Epidermal melanocyte (primary cell): ENCODE data around the gene SKP2.
"Not testable (repeated sequence)": the region's sequence is repeated elsewhere in the genome, so short reads cannot be mapped to it uniquely, and the experiment has no call there.

Experiments
- DNase-seq: peaks from one replicate; pipeline ENCODE4 v3.0.0; 2011; ENCODE audit warnings: low spot score; ENCODE audit not compliant: insufficient read length

Gene SKP2

DNA sequence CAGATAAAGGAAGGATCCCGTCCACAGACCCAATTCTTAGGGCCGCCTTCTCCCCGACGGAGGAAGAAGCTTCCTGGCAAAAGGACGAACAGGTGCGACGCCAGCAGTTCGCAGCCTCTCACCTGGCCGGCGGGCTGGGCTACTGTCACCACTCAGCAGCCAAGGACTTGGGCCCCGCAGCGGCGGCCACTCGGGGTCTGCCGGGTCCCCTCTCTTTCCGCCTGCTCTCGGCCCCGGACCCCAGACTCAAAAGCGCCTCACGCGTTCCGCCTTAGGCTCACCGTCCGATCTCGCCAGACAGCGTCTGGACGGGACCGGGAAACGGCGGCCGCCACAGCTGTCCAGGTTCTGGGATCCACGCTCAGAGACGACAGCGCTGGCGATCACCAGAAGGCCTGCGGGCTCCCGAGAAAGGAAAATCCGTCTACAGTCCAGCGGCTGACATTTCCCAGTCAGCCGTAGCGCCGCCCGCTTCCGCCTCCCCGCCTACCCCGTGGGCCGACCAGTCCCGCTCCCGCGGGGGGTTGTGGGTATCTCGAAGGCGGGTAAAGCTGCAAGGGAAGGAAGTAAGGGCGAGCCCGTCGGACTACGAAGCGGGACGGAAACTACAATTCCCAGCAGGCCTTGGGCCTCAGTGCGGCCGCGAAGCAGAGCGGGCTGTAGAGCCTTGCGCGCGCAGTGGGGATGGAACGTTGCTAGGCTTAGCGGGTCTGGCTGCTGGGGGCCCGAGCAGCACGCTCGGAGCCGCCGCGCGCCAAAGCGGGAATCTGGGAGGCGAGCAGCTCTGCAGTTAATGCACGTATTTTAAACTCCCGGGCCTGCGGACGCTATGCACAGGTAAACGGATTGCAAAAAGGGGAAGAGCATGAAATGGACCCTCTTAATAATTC is at the start of gene SKP2, which contains the start of gene LMBRD2:
SKP2 (plus strand) TSS at position 678 of the 890 bp plus-strand sequence; CDS start at position 830, 152 bp downstream.
LMBRD2 (minus strand) TSS at position 454 of the 890 bp plus-strand sequence. CDS start 8,538 bp downstream, outside the sequence.
- peak; percentile 72 for DNase-seq

DNA sequence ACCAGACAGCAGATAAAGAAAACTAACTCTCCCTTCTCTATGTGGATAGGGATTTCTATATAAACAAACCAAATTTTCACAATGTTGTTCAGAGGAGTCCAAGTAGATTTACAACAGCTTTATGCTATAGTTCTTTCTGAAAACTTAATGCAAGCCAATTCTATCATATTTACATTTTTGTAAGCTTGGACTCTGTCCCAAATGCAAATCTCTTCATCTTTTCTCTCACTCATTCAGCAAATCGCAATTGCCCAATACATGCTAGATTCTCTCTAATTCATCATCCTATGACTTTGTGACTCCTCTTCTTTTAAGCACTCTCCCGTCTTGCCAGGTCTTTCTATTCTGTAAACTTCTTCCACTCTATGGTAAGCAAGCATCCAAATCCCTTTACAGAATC is 46.1 kb upstream of the SKP2 start:
- DNase-seq = no peak

DNA sequence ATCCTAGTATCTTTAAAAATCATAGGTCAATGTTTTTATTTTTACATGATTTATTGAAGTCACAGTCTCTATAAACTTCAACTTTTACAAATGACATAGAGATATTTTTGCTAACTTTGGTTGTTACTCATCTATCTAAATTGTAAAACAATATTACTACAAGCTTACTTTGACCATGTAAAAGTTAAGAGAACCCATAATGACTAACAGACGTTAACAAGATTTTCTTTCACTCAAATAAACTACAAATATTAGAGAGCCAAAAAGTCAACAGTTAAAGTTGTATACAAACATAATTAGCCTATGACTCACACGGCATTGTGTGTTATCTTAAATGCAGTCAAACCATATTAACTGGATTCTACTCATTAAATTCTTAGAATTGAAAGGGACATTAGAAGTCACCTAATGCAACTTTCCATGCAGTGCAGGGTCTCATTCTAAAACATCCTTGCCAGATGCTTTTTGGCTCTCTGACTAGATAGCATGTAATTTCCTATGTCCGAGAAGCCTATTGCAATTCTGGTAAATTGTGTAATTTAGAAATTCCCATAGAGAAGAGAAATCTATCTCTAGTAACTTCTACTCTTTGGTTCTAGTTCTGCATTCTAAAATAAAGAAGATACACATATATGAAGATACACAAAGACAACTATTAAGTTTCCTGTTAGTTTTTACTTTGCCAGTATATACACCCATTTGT is 43.0 kb upstream of the SKP2 start:
- no peak for DNase-seq

DNA sequence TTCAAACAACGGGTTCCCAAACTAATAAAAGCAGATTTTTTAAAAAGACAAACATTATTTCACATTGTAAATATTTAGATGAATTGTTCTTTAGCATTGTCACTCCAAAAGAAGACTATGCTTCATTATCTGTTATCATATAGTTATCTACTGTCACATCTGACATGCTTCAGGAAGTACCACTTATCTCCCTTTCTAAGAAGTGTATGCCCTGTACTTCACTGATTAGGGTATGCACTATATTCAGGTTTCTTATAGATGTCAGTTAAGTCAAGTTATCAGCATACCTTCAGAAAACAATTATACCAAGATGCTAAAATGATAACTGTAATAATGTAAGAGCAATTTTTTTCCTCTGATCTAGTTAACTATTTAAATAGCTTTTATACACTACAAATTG is 40.7 kb upstream of the SKP2 start:
- DNase-seq = no peak

DNA sequence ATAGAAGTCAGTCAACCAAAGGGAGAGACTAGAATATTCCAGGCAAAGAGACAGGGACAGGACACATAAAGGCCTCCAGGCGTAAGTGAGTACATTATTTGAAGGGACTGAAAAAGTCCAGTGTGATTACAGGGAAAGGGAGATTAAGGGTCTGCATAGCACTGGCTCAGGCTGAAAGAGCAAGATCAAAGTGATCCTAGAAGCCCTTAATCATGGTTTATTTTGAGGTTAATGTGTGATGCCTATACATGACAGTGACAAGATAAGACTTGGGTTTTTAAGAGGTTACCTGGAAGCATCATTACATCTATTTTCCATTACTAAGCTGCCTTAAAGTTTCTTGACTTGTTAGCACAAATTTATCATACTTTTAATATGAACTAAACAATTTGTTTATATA is 26.0 kb upstream of the SKP2 start:
- no peak for DNase-seq

DNA sequence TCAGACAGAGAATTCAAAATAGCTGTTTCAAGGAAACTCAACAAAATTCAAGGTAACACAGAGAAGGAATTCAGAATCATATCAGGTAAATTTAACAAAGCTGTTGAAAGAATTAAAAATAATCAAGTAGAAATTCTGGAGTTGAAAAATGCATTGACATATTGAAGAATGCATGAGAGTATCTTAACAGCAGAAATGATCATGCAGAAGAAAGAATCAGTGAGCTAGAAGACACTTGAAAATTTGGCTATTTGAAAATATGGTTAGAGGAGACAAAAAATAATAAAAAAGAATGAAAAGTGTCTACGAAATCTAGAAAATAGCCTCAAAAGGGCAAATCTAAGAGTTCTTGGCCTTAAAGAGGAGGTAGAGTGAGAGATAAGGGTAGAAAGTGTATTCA is 23.1 kb upstream of the SKP2 start:
- DNase-seq = no peak

DNA sequence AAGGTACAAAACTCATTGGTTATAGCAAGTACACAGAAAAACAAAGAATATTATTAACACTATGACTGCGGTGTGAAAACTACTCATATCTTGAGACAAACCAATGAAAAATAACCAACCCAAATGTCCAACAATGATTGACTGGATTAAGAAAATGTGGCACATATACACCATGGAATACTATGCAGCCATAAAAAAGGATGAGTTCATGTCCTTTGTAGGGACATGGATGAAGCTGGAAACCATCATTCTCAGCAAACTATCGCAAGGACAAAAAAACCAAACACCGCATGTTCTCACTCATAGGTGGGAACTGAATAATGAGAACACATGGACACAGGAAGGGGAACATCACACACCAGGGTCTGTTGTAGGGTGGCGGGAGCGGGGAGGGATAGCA is 22.2 kb upstream of the SKP2 start:
- not testable (repeated sequence) for DNase-seq

DNA sequence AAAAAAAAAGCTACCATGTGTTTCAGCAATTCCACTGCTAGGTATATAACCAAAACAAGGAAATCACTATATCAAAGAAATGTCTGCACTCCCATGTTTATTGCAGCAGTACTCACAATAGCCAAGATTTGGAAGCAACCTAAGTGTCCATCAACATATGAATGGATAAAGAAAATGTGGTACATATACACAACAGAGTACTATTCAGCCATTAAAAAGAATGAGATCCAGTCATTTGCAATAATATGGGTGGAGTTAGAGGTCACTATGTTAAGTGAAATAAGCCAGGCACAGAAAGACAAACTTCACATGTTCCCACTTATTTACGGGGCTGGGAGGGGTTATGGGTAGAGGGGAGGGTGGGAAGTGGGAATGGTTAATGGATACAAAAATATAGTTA is 18.9 kb upstream of the SKP2 start:
- DNase-seq = not testable (repeated sequence)

DNA sequence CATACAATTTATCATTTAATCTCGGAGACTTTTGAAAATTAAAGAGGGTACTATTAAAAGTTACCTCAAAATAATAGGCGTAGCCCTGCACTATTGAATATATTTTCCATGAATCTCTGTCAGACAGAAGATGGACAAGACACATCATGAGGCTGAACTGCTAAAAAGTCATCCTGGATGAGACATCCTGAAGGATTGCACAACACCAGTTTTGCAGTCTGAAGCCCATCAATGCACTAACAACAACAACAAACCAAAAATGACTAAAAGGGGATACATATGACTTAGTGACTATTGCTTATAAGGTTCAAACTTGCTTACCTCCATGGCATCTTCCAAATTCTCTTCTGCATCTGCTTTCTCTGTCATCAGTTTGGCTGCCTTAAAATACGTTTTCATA is 15.9 kb upstream of the SKP2 start:
- no peak for DNase-seq

DNA sequence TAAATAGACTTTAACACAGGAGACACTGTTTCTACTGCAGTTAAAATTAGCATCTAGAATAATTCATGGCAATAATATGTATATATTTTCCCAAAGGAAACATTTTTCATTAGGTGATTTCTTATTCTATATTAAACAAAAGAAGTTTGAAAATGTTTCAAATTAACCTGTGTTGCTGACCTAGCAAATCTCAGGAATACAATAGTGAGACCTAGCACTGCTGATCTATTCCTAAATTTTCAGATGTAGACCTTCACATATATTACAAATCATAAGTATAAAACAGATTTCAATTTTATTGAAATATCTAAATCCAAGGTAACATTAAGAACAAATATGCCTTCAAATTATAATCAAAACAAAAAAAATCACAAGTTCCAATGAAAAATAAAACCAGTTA is 15.3 kb upstream of the SKP2 start:
- no peak for DNase-seq

DNA sequence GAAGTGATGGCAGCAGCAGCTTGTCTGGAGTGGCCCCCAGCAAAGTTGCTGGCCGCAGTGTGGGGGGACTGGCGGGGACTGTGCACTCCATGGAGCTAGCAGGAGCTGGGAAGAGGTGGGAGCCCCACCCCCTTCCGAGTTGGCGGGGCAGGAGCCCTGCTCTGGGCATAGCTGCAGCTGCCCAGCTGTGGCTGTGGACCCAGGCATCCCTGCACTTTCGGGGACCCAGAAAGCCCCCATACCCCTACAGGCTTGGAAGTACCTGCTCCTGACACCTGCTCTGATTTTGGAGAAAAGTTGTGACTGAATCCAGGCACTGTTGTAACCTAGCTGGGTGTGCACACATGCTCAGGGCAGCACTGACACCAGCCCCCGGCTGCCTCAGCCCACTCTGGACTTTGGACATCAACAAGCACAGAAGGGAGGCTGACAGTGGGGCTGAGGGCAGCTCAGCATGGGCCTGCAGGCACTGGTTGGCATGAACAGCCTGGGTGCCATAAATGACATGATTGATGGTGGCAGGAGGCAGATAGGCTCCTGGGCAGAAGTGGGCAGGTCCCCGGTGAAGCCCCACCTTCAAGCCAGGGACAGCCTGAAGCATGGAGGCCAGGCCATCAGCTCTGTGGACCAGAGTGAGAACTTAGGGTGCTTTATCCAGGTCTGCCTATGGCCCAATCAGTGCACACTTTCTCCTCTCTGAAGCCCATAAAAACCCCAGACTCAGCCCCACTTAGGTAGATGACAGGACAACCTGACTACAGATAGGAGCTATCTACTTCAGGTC is 12.8 kb upstream of the SKP2 start:
- DNase-seq = no peak

DNA sequence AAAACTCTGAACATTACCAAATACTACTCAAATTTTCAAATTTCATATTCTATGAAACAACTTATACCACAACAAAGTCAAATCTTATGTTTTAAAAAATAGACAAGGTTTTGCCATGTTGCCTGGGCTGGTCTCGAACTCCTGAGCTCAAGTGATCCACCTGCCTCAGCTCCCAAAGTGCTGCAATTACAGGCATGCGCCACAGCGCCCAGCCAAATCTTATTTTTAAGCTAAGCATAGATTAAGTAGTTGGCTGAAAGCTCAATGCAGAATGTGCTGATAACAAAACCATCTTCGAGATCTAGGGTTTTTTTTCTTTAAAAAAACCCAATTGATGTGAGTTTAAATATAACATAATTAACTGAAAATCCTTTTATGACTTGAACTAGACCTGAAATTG is 6.6 kb upstream of the SKP2 start:
- DNase-seq = no peak

DNA sequence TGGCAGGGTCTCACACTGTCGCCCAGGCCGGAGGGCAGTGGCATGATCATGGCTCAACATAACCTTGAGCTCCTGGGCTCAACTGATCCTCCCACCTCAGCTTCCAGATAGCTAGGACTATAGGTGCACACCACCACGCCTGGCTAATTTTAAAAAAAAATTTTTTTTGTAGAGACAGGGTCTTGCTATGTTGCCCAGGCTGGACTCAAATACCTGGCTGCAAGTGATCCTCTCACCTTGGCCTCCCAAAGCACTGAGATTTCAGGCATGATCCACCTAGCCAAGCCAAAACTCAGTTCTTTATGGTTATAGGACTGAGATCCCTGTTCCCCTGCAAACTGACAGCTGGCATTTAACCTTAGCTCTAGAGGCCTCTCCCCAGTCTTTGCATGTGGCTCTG is 5.5 kb upstream of the SKP2 start:
- no peak for DNase-seq

DNA sequence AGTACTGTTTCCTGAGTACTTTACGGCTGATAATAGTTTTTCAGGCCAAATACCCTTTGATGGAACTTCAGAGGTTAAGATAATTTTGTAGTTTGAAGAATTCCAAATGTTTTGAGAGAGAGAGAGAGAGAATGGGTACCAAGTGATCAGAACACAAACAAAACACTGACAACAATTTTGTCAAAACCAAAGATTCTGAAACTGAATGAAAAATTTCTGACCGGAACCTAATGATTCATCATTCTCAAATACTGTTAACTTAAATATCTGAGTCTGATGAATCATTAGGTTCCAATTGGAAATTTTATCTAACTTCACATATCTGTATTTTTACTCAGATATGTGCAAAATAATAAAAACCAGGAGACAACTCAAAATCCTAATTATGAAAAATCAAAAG is 4.2 kb upstream of the SKP2 start:
- DNase-seq = no peak

DNA sequence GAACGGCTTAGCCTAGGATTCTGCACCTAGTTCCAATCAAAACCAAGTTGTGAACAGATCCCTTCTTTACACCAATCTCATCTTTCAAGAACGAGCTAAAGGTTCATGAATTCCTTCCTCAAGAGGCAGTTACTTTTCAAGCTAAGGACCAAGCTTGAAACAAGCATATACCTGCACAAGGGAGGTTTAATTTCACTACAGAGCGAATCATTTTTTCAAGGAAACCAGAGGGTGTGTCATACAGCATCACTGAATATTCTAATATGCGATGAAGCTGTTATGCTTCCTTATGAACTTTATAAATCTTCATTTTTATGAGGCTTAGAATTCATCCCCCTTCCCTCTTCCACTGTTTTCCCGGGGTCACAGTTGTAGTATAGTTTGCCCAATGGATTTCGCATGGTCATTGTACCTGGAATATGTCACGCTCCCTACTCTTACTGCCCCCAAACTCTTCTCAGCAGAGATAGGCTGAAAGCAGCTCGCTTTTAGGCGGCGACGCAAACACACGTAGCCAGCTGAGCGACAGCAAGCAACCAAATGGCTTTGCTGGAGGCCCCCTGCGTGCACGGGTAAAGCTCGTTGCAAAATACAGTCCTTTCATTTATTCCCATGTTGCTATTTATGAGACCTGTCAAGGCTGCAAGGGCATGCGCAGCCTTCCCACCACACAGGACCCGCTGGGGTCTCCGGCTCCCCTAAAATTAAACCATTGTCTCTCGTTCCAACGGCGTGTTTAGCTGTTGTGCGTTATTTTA is 1.1 kb upstream of the SKP2 start:
- DNase-seq = no peak

DNA sequence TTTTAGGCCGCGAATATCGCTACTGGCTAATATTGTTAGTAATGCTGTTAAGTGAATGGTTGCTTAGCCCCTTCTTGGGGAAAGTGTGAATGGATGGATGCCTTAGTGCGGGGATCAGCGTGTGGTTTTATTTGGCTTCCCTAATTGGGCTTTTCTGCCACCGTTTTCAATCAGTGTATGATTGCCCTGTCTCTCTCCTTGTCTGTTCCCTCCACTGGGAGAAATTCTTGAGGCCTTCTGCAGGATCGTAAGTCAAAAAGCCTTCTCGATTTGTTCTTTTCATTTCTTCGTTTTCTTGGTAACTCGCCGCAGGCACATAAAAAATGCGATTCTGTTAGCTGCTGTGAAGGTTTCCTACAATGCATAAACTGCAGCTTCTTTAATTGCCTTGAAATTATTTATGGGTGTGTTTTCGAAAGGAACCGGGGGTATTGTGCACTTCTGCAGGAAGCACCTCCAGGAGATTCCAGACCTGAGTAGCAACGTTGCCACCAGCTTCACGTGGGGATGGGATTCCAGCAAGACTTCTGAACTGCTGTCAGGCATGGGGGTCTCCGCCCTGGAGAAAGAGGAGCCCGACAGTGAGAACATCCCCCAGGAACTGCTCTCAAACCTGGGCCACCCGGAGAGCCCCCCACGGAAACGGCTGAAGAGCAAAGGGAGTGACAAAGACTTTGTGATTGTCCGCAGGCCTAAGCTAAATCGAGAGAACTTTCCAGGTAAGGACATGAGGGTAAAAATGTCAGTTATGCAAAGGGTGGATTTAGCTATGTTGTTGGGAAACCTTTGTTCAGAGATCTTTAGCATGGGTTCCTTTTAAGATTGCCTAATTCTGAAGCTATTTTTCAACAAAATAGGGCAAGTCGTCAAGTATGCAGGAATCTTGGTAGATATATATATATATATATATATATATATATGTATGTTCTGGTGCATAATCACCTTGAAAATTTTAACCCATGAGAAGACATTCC is 700 bp downstream of the SKP2 start:
- no peak for DNase-seq

DNA sequence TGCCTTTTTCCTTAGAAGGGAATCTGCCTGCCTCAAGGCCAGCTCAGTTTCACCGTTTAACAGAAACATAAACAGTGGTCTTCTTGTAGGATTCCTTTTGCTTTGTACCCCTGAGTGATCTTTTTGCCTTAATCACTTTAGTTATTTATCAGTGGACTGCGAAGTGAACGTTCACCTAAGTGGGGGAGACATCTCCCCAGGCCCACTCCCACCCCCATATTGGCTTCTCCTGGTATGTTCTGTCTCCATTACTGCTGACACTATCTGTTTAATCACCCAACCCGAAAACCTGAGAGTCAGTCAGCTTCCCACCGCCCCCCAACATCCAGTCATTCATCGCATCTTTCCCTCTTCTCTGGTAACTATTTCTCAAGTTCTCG is 1.4 kb downstream of the SKP2 start:
- DNase-seq = no peak

DNA sequence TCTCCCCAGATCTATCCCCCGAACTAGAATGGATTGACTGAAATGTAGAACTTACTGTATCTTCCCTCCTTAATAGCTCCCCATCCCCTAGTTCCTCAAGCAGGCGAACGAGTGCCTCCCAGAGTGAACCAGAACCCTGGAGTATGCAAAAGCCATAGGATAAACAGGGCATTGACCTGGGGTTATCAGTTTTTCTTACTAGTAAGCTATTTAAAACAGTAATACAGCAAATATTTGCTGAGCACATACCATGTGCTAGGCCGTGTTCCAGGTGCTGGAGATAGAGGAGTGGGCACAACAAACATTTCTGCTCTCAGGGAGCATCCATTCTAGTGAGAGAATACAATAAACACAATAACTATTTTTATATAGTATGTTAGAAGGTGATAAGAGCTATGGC is 1.8 kb downstream of the SKP2 start:
- DNase-seq = no peak

DNA sequence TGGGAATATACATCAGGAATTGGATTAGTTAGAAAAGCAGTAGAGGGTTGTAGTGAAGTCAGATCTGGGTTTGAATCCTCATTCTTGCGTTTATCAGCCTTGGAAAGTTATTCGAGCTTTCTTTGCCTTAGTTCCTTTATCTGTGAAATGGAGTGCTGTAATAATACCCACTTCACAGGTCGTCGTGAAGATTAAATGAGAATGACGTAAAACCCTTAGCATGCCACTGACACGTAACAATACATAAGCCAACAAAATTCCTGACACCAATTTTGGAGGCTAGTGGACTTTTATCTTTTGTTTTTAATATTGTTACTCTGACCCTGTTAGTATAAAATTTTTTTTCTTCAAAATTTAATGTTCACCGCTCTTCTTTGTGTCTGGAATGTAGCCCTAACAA is 3.4 kb downstream of the SKP2 start:
- no peak for DNase-seq

DNA sequence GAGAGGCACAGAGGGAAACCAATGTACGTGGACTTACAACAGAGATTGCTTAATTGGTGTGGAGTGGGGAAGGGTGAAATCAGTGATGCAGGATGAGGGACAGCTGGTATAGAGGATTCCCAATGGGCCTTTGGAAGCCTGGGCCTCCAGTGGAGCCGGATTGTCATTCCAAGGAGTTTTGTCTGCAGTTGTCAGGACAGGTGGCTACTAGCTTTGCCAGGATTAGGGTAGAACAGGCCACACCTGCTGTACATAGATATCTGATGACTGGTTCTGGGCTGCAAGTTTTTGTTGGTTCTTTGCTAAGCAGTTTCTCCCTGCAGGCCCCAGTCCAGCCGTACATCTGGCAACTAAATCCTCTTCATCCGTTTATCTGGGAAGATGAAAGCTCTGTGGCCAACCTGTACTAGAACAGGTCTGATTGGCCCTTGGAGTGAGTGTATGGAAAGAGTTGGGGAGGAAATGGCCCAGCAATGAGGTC is 4.2 kb downstream of the SKP2 start:
- DNase-seq = no peak
